CD4-positive, alpha-beta T cell treated with Interleukin-1 beta for 1 hour (primary cell): ENCODE results near the gene PDS5A.
"Not testable (repeated sequence)": the region's sequence is repeated elsewhere in the genome, so short reads cannot be mapped to it uniquely, and the experiment has no call there.

Source experiments
- DNase-seq, 2 donors: peaks; one replicate each; pipeline ENCODE4 v3.0.0-alpha.2; 2020 to 2022

Gene PDS5A

DNA sequence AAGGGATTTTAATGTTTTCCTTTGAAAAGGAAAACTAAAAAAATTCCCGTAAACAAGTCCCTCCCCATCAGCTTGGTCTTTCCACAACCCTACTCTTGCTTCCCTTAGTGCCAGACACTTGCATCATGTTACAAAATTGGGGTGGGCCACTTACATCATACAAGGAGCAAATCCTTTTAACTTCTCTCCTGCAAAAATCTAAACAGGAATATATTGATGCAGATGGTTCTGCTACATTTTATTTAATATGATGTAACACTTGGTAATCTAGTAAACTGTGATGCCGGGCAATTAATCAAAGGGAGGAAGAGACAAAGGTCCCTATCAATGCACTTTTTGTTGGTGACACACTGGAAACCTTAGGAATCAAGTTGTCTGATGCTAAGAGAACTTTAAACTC, 154.5 kb downstream of the PDS5A start:
- DNase-seq = no peak

DNA sequence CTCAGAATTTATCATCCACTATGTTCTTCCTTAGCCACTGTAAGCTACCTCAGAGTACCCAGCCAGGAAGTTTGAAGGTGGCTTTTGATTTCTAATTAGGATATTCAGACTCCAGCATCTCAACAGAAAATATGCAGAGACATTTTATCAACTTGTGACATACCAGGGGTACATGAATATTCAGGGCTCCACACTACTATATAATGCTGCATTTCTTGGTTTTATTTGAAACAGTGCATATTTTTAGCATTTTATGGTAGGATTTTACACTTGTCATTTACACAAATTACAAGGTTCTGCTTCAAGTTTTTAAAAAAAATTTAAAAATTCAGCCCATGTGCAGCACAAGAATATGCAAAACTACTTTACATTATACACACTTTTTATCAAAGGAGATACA, 155.0 kb downstream of the PDS5A start:
- no peak for DNase-seq

GRCh38 chr4:39821951-39822350, 155.8 kb downstream of the PDS5A start:
- DNase-seq = no peak

GRCh38 chr4:39820186-39820585, 157.5 kb downstream of the PDS5A start:
- DNase-seq = no peak

GRCh38 chr4:39818646-39819045, 159.1 kb downstream of the PDS5A start:
- no peak for DNase-seq

GRCh38 chr4:39814403-39815185, 163.1 kb downstream of the PDS5A start:
- DNase-seq = peak; percentile 9 to 34

DNA sequence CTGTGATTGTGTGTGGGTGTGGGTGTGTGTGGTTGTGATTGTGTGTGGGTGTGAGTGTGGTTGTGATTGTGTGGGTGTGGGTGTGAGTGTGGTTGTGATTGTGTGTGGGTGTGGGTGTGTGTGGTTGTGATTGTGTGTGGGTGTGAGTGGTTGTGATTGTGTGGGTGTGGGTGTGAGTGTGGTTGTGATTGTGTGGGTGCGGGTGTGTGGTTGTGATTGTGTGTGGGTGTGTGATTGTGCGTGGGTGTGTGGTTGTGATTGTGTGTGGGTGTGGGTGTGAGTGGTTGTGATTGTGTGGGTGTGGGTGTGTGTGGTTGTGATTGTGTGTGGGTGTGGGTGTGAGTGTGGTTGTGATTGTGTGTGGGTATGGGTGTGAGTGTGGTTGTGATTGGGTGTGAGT, 163.9 kb downstream of the PDS5A start:
- not testable (repeated sequence) for DNase-seq

- DNase-seq = not testable (repeated sequence)
Measured at GRCh38 chr4:39813033-39813432, 164.7 kb downstream of the PDS5A start.

- peak in 1 of 2 donors; percentile 8 for DNase-seq
Measured at GRCh38 chr4:39812500-39812899, 165.2 kb downstream of the PDS5A start.

DNA sequence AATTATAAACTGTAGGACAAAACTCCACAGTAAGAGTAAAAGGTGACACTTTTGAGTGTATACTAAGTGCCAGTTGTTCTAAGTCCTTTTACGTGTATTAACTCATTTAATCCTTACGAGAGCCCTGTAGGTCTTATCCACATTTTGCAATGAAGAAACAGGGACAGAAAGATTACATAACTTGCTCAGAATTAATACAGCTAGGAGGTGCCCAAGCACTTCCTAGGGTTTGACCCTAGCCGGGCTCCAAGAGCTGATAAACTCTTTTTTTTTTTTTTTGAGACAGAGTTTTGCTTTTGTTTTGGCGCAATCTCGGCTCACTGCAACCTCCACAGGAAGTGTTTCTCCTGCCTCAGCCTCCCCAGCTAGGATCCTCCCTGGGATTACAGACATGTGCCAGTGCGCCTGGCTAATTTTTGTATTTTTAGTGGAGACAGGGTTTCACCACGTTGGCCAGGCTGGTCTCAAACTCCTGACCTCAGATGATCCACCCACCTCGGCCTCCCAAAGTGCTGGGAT, 169.4 kb downstream of the PDS5A start:
- no peak for DNase-seq

DNA sequence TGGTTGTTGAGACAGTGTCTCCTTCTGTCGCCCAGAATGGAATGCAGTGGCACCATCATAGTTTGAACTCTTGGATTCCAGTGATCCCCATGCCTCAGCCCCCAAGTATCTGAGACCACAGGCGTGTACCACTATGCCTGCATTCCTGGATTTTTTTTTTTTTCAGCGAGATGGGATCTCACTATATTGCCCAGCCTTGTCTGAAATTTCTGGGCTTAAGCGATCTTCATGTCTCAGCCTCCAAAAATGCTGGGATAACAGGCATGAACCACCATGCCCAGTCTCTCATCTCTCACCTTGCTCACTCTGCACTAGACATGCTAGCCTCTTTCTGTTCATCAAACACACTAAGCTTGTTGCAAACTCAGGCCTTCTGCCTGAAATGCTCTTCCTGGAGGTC, 175.7 kb downstream of the PDS5A start:
- DNase-seq = no peak

DNA sequence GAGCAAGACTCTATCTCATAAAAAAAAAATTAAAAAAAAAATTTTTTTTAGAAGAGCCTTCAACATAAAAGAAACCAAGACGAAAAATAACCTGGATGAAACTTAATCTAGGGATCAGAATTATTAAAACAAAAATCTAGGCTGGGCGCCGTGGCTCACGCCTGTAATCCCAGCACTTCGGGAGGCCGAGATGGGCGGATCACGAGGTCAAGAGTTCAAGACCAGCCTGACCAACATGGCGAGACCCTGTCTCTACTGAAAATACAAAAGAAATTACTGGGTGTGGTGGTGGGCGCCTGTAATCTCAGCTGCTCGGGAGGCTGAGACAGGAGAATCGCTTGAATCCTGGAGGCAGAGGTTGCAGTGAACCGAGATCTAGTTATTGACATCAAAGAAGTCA, 184.7 kb downstream of the PDS5A start:
- not testable (repeated sequence) for DNase-seq

- DNase-seq = no peak
Measured at GRCh38 chr4:39792529-39792928, 185.2 kb downstream of the PDS5A start.

DNA sequence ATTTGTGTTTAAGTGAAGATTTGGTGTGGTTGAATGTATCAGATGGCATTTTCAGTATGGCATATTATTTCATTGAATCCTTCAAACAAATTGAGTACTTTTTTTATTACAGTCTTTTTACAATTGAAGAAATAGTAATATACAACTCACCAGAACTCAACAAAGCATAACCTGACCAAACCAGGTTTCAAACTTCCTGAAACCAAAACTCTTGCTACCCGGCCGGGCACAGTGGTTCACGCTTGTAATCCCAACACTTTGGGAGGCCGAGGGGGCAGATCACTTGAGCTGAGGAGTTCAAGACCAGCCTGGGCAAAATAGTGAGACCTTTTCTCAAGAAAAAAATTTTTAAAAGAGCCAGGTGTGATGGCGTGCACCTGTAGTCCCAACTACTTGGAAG, 185.6 kb downstream of the PDS5A start:
- no peak for DNase-seq

- no peak for DNase-seq
Measured at GRCh38 chr4:39786838-39787237, 190.9 kb downstream of the PDS5A start.

DNA sequence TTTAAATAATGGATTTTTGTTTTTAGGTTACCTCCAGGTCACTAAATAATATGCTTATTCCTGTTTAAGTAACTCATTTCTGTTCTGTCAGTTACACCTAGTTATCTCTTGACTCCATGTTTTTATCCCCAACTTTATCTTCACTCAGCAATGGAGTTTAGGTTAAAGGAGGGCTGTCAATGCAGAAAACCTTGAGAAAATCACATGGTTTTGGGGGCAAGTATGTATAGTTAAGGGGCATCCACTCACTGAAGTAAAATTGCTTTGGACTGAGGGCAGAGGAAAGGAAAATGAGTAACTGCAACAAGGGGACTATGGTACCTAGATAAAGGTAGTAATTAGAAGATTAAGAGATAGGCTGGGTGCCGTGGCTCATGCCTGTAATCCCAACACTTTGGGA, 192.6 kb downstream of the PDS5A start:
- DNase-seq = no peak

GRCh38 chr4:39781988-39782387, 195.7 kb downstream of the PDS5A start:
- DNase-seq = not testable (repeated sequence)
